ENCODE measurements around the gene TTYH2.

DNA sequence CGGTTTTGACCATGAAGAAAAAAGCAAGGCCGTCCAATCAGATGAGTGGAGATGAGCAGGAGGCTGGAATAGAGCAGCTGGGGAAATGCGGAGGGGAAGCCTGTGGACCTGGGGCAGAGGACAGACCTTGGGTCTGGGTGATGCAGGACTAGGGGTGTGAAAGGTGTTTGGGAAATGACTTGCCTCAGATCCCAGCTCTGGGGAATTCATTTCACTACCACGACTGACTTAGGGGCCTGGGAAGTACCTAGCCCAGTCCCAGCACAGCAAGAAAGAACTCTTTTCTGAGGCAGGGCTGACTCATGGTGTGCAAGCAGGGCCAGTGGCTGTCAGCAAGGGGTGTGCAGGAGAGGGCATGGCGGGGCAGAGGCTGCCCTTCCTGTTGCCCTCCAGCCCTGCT lies 75.4 kb downstream of the TTYH2 start:
- TF ChIP-seq, protein P1, sequence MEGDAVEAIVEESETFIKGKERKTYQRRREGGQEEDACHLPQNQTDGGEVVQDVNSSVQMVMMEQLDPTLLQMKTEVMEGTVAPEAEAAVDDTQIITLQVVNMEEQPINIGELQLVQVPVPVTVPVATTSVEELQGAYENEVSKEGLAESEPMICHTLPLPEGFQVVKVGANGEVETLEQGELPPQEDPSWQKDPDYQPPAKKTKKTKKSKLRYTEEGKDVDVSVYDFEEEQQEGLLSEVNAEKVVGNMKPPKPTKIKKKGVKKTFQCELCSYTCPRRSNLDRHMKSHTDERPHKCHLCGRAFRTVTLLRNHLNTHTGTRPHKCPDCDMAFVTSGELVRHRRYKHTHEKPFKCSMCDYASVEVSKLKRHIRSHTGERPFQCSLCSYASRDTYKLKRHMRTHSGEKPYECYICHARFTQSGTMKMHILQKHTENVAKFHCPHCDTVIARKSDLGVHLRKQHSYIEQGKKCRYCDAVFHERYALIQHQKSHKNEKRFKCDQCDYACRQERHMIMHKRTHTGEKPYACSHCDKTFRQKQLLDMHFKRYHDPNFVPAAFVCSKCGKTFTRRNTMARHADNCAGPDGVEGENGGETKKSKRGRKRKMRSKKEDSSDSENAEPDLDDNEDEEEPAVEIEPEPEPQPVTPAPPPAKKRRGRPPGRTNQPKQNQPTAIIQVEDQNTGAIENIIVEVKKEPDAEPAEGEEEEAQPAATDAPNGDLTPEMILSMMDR (IDR thresholded peaks at IDR 0.05), result no peak
- TF ChIP-seq POLR2A (IDR thresholded peaks at IDR 0.05), result no peak
